Bronchial epithelial cell (primary cell): ENCODE data around the gene BLTP2. TPM values are rescaled to one million over a fixed set of nuclear protein-coding genes. Genes with fewer than 3 reads are reported as not detected.

Source experiments
- DNase-seq: peaks from one replicate; pipeline ENCODE4 v3.0.0-alpha.2; 2010; ENCODE audit warnings: low read depth
- FAIRE-seq: peaks from 2 replicates; lab custom pipeline; 2011; peaks lifted over from hg19 to GRCh38; lab: Jason Lieb, UNC
- H3K27me3 ChIP-seq: 2 replicates; pipeline ENCODE4 v1.5.1; 2011; ENCODE audit warnings: low read length; ENCODE audit not compliant: control insufficient read depth, insufficient read depth
- H3K36me3 ChIP-seq: 2 replicates; pipeline ENCODE4 v1.5.1; 2011; ENCODE audit warnings: low read length; ENCODE audit not compliant: control insufficient read depth, insufficient read depth
- H3K4me3 ChIP-seq: 2 replicates; pipeline ENCODE4 v1.5.1; 2011; ENCODE audit warnings: mild to moderate bottlenecking, low read depth, low read length, control low read depth
- CTCF ChIP-seq: IDR thresholded peaks from 2 replicates; pipeline ENCODE4 v1.5.1; 2011; ENCODE audit warnings: mild to moderate bottlenecking, moderate library complexity, low read length, control low read depth, inconsistent platforms; ENCODE audit not compliant: insufficient read depth, severe bottlenecking
- total RNA-seq: library from RNA; depleted of rRNA; stranded (reverse); fragments of >200 nt; gene quantifications from 2 replicates; pipeline ENCODE4 v1.2.1, GENCODE V29; 2014

BLTP2 gene
- total RNA-seq, 1 donor from 2014 or later = 168 TPM

GRCh38 chr17:28685366-28685765 is 40.4 kb upstream of the BLTP2 start:
- TF ChIP-seq CTCF = no peak
- H3K36me3 ChIP-seq = peaks cover 50% of the 10 kb centered on the region
- DNase-seq (no peak), FAIRE-seq (no peak)
- H3K27me3 ChIP-seq = no peaks in the 10 kb centered on the region
- H3K4me3 ChIP-seq = no peak overlapping the region

GRCh38 chr17:28684963-28685362 is 40.0 kb upstream of the BLTP2 start:
- FAIRE-seq (no peak), DNase-seq (no peak)
- peaks cover 46% of the 10 kb centered on the region for H3K36me3 ChIP-seq
- no peaks in the 10 kb centered on the region for H3K27me3 ChIP-seq
- TF ChIP-seq CTCF = no peak
- no peak overlapping the region for H3K4me3 ChIP-seq

- Histone ChIP-seq H3K27me3 (no peaks in the 10 kb centered on the region), H3K4me3 (no peak overlapping the region), H3K36me3 (peaks cover 51% of the 10 kb centered on the region)
- DNase-seq (no peak), FAIRE-seq (no peak)
- TF ChIP-seq CTCF = no peak
These were observed 37.7 kb upstream of the BLTP2 start for GRCh38 chr17:28682655-28683054.

GRCh38 chr17:28675980-28676379 is 31.0 kb upstream of the BLTP2 start:
- DNase-seq = peak; percentile 31
- Histone ChIP-seq H3K36me3 (peaks cover 42% of the 10 kb centered on the region), H3K27me3 (no peaks in the 10 kb centered on the region), H3K4me3 (no peak overlapping the region)
- no peak for FAIRE-seq
- TF ChIP-seq CTCF = peak; percentile 58

- no peak for TF ChIP-seq CTCF
- Histone ChIP-seq H3K27me3 (no peaks in the 10 kb centered on the region), H3K4me3 (no peak overlapping the region), H3K36me3 (peaks cover 41% of the 10 kb centered on the region)
- FAIRE-seq (no peak), DNase-seq (no peak)
These were observed 30.5 kb upstream of the BLTP2 start for GRCh38 chr17:28675490-28675889.

- peaks cover 18% of the 10 kb centered on the region for H3K36me3 ChIP-seq
- no peak for TF ChIP-seq CTCF
- DNase-seq = no peak
- H3K27me3 ChIP-seq = no peaks in the 10 kb centered on the region
- no peak overlapping the region for H3K4me3 ChIP-seq
- FAIRE-seq = no peak
These were observed 25.0 kb upstream of the BLTP2 start for GRCh38 chr17:28669918-28670317.
